HG02973 (cell line): ENCODE results near the gene BATF.
"Not testable (repeated sequence)": the region's sequence is repeated elsewhere in the genome, so short reads cannot be mapped to it uniquely, and the experiment has no call there.

Source experiments
- ATAC-seq: cut with Tn5 transposase; IDR thresholded peaks from one replicate; pipeline ENCODE4 v1.9.1; 2021; ENCODE audit warnings: moderate library complexity; ENCODE audit not compliant: unreplicated experiment

BATF gene, protein sequence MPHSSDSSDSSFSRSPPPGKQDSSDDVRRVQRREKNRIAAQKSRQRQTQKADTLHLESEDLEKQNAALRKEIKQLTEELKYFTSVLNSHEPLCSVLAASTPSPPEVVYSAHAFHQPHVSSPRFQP

DNA sequence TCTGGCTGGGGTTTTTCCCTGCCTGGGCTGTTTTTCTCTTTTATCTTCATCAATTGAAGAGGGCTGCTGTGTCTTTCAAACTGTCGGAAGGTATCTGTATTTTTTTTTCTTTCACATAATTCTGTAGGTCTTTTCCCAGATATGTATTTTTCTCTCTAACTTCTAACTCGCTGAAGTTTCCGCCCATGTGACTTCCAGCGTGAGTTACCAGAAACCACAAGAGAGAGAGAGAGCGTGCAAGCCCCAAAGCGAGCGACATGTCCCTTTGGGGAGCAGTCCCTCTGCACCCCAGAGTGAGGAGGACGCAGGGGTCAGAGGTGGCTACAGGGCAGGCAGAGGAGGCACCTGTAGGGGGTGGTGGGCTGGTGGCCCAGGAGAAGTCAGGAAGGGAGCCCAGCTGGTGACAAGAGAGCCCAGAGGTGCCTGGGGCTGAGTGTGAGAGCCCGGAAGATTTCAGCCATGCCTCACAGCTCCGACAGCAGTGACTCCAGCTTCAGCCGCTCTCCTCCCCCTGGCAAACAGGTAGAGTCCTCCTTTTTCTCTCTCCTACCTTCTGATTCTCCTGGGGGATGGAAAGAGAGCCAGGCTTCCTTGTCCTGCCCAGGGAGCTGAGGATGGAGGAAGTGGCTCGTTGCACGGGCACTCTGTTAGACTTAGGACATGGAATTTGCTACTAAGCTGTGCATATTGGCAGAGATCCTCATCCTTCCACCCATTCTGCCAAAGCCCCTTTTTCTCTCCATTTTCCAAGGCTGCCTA lies at the start of gene BATF:
Gene BATF, plus strand, starts transcription at position 246 of the 759 bp plus-strand sequence. Its CDS starts 214 bp downstream, at position 460.
- no peak for ATAC-seq

DNA sequence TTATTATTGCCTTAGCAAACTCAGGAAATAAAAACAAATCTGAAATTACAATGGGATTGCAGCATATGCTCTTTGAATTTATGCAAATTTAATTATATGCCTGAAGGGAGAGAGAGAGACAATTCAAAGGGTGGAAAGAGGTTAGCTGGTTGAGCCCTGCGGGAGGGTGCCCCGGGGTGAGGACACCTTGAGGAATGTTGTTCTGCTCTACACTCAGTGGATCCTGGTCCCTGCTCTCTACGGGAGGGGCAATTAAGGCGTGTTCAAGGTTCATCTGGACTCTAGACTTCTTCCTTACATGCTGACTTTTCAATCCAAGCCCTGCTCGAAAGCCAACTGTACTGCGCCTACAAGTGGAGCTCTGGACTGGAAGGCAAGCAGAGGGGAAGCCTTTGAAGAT lies 48.1 kb upstream of the BATF start:
- ATAC-seq: not testable (repeated sequence)

DNA sequence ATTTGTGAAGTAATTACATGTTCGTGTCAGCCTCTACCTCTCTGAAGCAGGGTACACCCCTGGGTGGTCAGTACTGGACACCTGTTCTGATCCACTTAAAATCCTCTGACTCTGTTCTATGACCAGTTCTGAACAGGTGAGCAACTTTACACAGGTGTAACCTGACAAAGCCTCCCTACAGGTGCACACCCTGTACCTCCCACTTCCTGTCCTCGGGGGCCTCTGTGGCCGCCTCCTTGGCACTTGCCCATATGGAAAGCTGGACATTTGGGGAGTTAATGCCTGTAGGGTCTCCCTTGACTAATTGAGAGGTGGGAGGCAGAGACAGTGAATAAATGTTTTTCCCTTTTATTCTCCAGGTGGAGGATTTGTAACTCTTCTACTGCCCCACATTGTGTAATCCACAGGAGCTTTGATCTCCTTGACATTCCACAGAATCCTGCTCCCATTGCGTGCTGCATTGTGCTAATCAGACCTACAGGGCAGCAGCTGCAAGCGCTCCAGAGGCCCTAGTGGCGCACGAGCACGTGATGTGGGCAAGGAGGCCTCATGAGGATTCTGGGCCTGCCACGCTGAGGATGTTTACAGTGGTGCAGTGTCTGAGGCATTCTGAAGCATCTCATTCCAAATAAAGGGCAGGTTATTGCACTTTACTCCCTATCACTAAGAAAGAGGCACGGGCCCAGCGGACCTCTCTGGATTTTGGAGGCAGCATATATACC lies 45.8 kb upstream of the BATF start:
- no peak for ATAC-seq

DNA sequence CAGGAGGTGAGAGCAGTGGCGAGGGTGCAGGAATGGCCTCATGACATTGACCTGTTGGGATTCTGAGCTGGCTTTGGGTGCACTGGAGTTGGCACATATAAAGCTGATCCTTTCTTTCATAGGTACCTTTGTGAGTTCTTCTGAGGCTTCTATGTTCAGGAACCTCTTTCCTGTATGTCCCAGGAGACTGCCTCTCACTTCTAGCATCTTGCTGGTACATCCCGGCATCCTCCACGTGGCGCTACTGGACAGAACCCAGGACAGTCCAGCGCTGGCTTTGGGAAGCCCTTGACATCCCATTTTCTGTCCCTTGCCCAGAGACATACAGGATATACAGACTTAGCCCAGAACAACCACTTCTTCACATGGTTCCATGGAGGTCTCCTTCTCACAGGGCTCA lies 44.4 kb upstream of the BATF start:
- no peak for ATAC-seq

DNA sequence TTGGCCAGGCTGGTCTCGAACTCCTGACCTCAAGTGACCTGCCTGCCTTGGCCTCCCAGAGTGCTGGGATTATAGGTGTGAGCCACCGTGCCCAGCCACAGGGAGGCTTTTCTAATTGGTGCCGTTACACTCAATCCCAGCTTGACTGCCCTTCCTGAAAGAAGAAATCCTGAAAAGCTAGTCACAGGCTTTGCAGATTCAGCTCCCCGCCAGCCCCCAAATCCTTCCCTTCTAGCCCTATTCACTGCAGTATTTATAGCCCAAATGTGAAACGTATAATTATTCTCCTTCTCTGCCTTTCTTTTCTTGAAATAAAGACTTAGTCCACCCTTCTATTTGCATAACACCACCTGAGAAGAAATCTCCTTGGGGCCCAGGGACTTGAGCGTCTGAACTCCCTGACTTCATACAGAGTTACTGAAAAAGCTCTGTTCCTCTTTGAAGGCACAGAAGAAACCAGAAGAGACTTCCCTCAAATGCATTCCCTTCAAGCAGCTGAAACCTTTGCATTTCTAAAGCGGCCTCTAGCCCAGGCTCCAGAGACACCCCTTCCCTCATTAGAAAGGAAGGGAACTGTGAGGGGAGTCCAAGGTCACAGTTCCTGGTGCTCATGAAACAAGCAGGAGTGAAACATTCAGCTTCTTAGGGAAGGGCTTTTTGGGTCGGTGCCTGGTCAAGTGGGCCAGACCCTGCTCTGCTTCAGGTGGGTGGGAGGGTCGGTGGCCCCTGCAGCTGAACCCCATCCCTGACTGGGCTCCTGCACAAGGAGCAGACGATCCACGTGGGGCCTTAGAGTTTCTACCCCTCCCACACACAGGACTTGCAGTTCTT lies 42.3 kb upstream of the BATF start:
- no peak for ATAC-seq

GRCh38 chr14:75482366-75482765 lies 39.9 kb upstream of the BATF start:
- ATAC-seq: no peak

DNA sequence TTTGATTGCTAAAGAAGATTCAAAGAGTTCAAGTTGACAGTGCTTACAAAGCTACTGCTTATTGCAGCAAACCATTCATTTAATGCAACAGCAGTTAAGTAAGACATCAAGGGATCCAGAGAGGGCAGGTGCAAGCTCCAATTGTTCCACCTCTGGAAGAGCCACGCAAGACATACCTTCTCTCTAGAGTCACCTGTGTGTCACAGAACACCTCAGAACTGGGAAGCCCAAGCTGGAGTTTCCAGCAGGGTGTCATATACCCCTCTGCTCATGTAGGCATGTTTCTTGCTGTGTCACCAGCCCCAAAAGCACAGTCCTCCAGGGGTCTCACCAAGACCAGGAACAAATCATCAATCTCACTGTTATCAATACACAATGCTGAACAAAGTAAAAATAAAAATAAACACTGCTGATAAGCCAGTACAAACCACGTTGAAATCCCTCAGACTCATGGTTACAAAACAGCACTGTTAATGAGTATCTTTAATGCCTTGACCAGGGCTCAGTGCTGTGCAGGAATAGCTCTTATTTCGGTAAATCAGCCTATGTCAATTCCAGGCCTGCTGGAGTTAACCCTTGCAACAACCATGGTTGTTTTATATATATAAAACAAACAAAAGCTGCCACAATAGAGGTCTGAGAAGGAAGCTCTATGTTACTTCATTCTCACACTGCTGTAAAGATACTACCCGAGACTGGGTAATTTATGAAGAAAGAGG lies 37.4 kb upstream of the BATF start:
- no peak for ATAC-seq

DNA sequence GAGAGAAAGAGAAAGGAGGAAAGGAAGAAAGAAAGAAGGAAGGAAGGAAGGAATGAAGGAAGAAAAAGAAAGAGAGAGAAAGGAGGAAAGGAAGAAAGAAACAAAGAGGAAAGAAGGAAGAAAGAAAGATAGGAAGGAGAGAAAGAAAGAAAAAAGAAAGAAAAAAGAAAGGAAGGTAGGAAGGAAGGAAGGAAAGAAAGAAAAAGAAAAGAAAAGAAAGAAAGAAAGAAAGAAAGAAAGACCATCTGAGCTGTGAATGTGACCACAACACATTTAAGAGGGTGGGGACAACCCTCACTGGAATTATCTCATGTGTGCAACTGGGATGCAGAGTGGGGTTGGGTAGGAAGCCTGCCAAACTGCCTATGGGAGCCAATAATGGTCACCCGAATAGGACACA lies 36.0 kb upstream of the BATF start:
- ATAC-seq: no peak

DNA sequence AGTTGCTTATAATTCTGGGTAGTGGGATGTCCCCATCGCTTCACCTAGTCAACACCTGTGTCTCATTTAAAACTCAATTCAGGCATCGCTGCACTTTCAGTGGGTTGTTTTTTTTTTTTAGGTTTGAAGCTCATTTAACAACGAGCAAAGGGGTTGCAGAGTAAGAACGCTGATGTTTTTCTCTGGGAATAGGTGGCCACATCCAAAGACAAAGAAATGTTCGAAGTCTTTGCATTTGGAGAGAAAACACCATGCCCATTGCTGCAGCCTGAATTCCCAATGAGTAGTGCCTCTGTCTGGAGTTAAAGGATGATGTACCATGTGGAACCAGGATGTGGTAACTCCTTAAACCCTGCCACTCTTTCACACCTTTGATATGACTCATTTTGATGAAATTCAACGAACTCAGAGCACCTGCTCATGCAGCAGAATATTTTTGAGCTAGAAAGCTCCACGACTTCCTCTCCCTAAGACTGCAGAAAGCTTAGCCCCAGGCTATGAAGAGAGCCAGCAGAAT lies 35.1 kb upstream of the BATF start:
- peak; percentile 64 for ATAC-seq

GRCh38 chr14:75489480-75489837 lies 32.8 kb upstream of the BATF start:
- ATAC-seq: no peak

GRCh38 chr14:75491376-75491978 lies 30.8 kb upstream of the BATF start:
- no peak for ATAC-seq

GRCh38 chr14:75492832-75493591 lies 29.3 kb upstream of the BATF start:
- ATAC-seq: no peak

DNA sequence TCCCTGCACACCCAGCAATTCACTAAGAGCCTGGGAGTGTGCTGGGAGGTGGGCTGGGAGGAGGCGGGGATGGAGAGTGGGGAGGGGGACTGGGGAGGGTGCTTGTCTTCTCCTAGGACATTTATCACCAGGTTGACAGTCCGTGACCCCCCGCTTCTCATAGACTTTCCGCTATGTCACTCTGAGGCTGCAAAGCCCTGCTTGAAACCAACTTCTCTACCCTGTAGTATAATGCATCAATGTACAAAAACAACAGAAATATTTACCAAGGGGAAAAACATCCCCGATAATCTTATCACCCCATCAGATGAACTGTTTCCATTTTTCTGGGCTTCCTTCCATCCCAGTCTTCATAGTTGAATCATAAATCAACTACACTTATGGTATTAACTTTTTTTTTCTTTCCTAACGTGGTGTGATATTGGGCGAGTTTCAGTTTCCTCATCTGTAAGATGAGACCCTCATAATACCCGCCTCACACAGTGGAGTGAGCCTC lies 28.6 kb upstream of the BATF start:
- no peak for ATAC-seq

DNA sequence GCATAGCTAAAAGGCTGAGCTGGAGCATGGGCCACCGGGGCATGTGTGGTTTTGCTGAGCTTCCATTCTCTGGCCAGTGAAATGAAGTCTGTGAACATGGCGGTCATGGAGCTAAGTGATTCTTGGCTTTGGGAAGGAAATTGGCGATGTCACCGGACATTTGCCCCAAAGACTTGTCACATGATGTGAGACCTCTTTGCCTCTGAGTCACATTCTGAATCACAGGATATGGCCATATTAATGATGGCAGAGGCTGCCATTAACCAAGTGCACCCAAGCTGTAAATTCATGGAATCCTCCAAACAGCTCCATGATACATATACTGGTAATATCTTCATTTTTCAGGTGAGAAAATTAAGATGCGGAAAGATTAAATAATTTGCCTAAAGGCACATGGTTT lies 27.4 kb upstream of the BATF start:
- no peak for ATAC-seq

- no peak for ATAC-seq
Observed at GRCh38 chr14:75495399-75495798, 26.9 kb upstream of the BATF start.

DNA sequence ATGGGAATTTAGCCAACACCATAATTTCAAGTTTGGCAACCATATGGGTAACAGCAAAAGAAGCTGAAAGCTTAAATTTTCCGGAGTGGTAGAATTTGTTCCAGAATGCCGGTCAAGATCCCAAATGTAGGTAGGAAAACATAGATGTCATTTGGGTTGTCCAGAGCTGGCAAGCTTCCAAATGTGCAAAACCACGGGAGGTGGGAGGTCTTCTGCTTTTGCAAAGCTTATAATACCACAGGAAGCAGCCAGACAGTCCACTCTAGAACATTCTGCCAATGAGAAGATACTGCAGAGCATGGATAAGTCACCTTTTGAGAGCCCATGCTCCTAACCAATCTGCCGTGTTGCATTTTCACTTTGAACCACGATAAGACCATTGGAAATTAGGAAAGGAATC lies 26.4 kb upstream of the BATF start:
- ATAC-seq: no peak

GRCh38 chr14:75496755-75497154 lies 25.5 kb upstream of the BATF start:
- no peak for ATAC-seq

DNA sequence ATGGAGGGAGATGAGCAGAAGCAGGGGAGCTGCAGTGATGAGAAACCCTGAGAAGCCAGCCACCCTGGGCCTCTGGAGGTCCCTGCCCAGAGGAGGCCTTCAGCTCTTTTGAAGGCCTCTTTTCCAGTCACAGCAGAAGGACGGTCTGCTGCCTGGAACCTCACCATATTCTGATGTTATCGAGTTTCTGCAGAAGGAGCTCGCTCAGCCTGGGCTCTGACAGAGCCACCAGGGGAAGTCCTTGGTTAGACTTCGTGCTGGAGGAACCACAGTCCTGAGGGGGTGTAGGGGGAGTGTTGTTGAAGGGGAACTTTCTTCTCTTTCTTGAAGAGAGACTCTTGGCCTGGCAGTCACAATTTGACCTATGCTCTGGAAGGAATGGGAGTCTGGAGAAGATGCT lies 25.1 kb upstream of the BATF start:
- ATAC-seq: no peak

- ATAC-seq: no peak
Observed at GRCh38 chr14:75497701-75498100, 24.6 kb upstream of the BATF start.
